Peyer's patch (tissue), 4 donors: Measurements from ENCODE around the gene CDC25A. TPM values are rescaled to one million over a fixed set of nuclear protein-coding genes. Genes with fewer than 3 reads are reported as not detected.
"Not testable (repeated sequence)": the region's sequence is repeated elsewhere in the genome, so short reads cannot be mapped to it uniquely, and the experiment has no call there.

Experiments
- DNase-seq, 3 donors: peaks; one replicate each; pipeline ENCODE4 v3.0.0-alpha.2; 2017 to 2019
- H3K27ac ChIP-seq, 4 donors: fragments of 200-600 bp; sonication (generic); one replicate each; pipeline ENCODE4 v1.5.1; 2016 to 2019
- H3K27me3 ChIP-seq, 2 donors: fragments of 200-600 bp; sonication (generic); one replicate each; pipeline ENCODE4 v1.5.1; 2019
- H3K36me3 ChIP-seq, 3 donors: fragments of 200-600 bp; sonication (generic); one replicate each; pipeline ENCODE4 v1.5.1; 2016 to 2019
- H3K4me1 ChIP-seq, 4 donors: fragments of 200-600 bp; sonication (generic); one replicate each; pipeline ENCODE4 v1.5.1; 2016 to 2019
- H3K4me3 ChIP-seq, 4 donors: fragments of 200-600 bp; sonication (generic); 1 replicate in 3 of 4; 2 replicates in 1 of 4; pipeline ENCODE4 v1.5.1; 2016 to 2019; ENCODE audit warnings: mild to moderate bottlenecking in 1 of 4
- H3K9me3 ChIP-seq, 4 donors: fragments of 200-600 bp; sonication (generic); one replicate each; pipeline ENCODE4 v1.5.1; 2016 to 2019; ENCODE audit warnings: mild to moderate bottlenecking in 1 of 4
- CTCF ChIP-seq, 6 experiments: fragments of 450-650 bp in 4 of 6; fragments of 200-600 bp in 2 of 6; sonication (generic) in 1 of 6; IDR thresholded peaks; one replicate each; pipeline ENCODE4 v1.5.1; 2017 to 2019; ENCODE audit warnings: antibody characterized with exemption in 6 of 6, mild to moderate bottlenecking in 3 of 6, moderate library complexity in 1 of 6
- POLR2A ChIP-seq, 2 donors: fragments of 450-650 bp; IDR thresholded peaks; one replicate each; pipeline ENCODE4 v1.5.1; 2017; ENCODE audit warnings: antibody characterized with exemption in 2 of 2, mild to moderate bottlenecking in 2 of 2, moderate library complexity in 2 of 2
- total RNA-seq, 4 donors: library from RNA; depleted of rRNA; stranded (reverse); fragments of >200 nt; gene quantifications; one replicate each; pipeline ENCODE4 v1.1.0, GENCODE V29; 2016

Gene CDC25A
- total RNA-seq, 4 donors from 2014 or later, result 3.3 to 10.4 (median 6.3) TPM

- Histone ChIP-seq H3K9me3 (no peaks in the 10 kb centered on the region), H3K4me1 (peaks cover 0 to 10% (median 7%) of the 10 kb centered on the region in 4 donors), H3K27me3 (no peaks in the 10 kb centered on the region), H3K4me3 (no peak overlapping the region), H3K27ac (no peak overlapping the region), H3K36me3 (no peaks in the 10 kb centered on the region)
- DNase-seq, result no peak
- TF ChIP-seq CTCF (IDR thresholded peaks at IDR 0.05) (no peak), POLR2A (IDR thresholded peaks at IDR 0.05) (no peak)
These were observed 30.3 kb upstream of the CDC25A start for GRCh38 chr3:48218537-48218936.

- Histone ChIP-seq H3K36me3 (no peaks in the 10 kb centered on the region), H3K4me1 (peaks cover 0 to 10% (median 3%) of the 10 kb centered on the region in 4 donors), H3K4me3 (no peak overlapping the region), H3K27ac (no peak overlapping the region), H3K9me3 (no peaks in the 10 kb centered on the region), H3K27me3 (no peaks in the 10 kb centered on the region)
- no peak for DNase-seq
- no peak for TF ChIP-seq POLR2A (IDR thresholded peaks at IDR 0.05)
- no peak for TF ChIP-seq CTCF (IDR thresholded peaks at IDR 0.05)
These were observed 29.2 kb upstream of the CDC25A start for GRCh38 chr3:48217449-48217848.

- peaks cover 0 to 10% (median 0%) of the 10 kb centered on the region in 4 donors for H3K4me1 ChIP-seq
- no peak for DNase-seq
- H3K9me3 ChIP-seq, result no peaks in the 10 kb centered on the region
- no peak for TF ChIP-seq CTCF (IDR thresholded peaks at IDR 0.05)
- no peak for TF ChIP-seq POLR2A (IDR thresholded peaks at IDR 0.05)
- no peak overlapping the region for H3K4me3 ChIP-seq
- H3K36me3 ChIP-seq, result no peaks in the 10 kb centered on the region
- peak overlapping the region; percentile 27 to 55 (median 40) for H3K27ac ChIP-seq
- no peaks in the 10 kb centered on the region for H3K27me3 ChIP-seq
These were observed 27.7 kb upstream of the CDC25A start for GRCh38 chr3:48215876-48216275.

GRCh38 chr3:48215466-48215865, 27.2 kb upstream of the CDC25A start:
- TF ChIP-seq POLR2A (IDR thresholded peaks at IDR 0.05), result no peak
- H3K36me3 ChIP-seq, result no peaks in the 10 kb centered on the region
- no peaks in the 10 kb centered on the region for H3K9me3 ChIP-seq
- H3K4me3 ChIP-seq, result no peak overlapping the region
- no peaks in the 10 kb centered on the region for H3K27me3 ChIP-seq
- peaks cover 0 to 10% (median 0%) of the 10 kb centered on the region in 4 donors for H3K4me1 ChIP-seq
- H3K27ac ChIP-seq, result peak overlapping the region; percentile 27 to 55 (median 40)
- DNase-seq, result no peak

GRCh38 chr3:48215019-48215418, 26.8 kb upstream of the CDC25A start:
- no peaks in the 10 kb centered on the region for H3K36me3 ChIP-seq
- H3K4me1 ChIP-seq, result peaks cover 0 to 10% (median 0%) of the 10 kb centered on the region in 4 donors
- no peak overlapping the region for H3K4me3 ChIP-seq
- H3K9me3 ChIP-seq, result no peaks in the 10 kb centered on the region
- TF ChIP-seq POLR2A (IDR thresholded peaks at IDR 0.05), result no peak
- no peak for TF ChIP-seq CTCF (IDR thresholded peaks at IDR 0.05)
- no peaks in the 10 kb centered on the region for H3K27me3 ChIP-seq
- DNase-seq, result no peak
- peak overlapping the region; percentile 27 to 55 (median 40) for H3K27ac ChIP-seq

GRCh38 chr3:48214225-48214624, 26.0 kb upstream of the CDC25A start:
- H3K4me1 ChIP-seq, result peaks cover 0 to 10% (median 0%) of the 10 kb centered on the region in 4 donors
- H3K4me3 ChIP-seq, result no peak overlapping the region
- TF ChIP-seq CTCF (IDR thresholded peaks at IDR 0.05), result no peak
- TF ChIP-seq POLR2A (IDR thresholded peaks at IDR 0.05), result no peak
- H3K27me3 ChIP-seq, result no peaks in the 10 kb centered on the region
- DNase-seq, result no peak
- no peaks in the 10 kb centered on the region for H3K9me3 ChIP-seq
- H3K36me3 ChIP-seq, result no peaks in the 10 kb centered on the region
- H3K27ac ChIP-seq, result no peak overlapping the region

GRCh38 chr3:48211776-48212175, 23.6 kb upstream of the CDC25A start:
- H3K27me3 ChIP-seq, H3K27ac ChIP-seq, H3K9me3 ChIP-seq, H3K36me3 ChIP-seq, H3K4me1 ChIP-seq, H3K4me3 ChIP-seq, DNase-seq: not testable (repeated sequence)

- not testable (repeated sequence) for H3K27me3 ChIP-seq, H3K4me1 ChIP-seq, H3K27ac ChIP-seq, H3K4me3 ChIP-seq, H3K36me3 ChIP-seq, DNase-seq, H3K9me3 ChIP-seq
These were observed 22.3 kb upstream of the CDC25A start for GRCh38 chr3:48210534-48210933.
